Fibroblast of skin of scalp (primary cell): Measurements from ENCODE around the gene SLC5A2.
A peak's percentile ranks its signal among the peaks of the same experiment; 100 is the strongest.
"Not testable (repeated sequence)": the region's sequence is repeated elsewhere in the genome, so short reads cannot be mapped to it uniquely, and the experiment has no call there.

Source experiments
- DNase-seq: peaks from one replicate; pipeline ENCODE4 v3.0.0-alpha.2; 2013

Gene SLC5A2

DNA sequence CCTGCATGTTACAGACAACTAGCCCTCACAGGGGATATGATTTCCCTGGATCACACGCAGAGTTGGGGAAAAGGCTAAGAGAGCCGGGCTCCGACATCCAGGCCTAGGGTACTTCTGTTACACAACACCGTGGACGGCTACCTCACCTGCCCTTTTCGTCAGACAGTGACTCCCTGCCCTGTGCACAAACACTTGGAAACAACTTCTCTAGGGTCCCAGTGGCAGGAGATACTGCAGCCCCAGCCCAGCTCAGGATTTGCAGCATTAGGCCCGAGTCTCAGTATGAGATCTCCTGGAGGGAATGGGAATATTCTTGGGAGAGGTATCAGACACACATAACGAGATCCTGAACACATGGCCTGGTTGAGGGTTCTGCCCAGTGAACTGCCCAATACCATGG, 17.0 kb downstream of the SLC5A2 start:
- DNase-seq = no peak

- no peak for DNase-seq
These were observed 18.5 kb downstream of the SLC5A2 start for GRCh38 chr16:31501226-31501965.

DNA sequence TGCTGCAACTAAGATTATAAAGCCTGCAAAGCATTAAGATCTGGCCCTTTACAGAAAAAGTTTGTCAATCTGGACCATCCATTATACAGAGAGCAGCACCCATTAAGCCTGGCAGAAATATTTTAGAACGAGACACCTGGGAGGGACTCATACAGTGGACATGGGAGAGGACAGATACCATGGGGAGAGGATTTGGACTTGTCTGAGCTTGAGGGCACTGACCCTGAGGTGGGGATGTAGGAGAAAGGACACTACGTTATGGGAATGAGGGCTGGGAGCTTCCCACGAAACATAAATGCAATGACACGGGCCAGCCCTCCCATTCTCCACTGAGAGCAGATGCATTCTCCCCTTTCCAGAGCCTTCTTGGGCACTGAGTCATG, 19.0 kb downstream of the SLC5A2 start:
- no peak for DNase-seq

GRCh38 chr16:31502981-31503380, 20.1 kb downstream of the SLC5A2 start:
- no peak for DNase-seq

DNA sequence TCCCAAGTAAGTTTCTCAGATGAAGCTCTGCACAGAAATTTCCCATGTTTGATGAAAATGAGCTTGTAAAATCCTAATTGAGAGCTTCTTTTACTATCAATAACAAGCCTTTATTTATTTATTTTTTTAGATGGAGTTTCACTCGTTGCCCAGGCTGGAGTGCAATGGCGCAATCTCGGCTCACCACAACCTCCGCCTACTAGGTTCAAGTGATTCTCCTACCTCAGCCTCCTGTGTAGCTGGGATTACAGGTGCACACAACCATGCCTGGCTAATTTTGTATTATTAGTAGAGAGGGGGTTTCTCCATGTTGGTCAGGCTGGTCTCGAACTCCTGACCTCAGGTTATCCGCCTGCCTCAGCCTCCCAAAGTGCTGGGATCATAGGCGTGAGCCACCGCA, 20.6 kb downstream of the SLC5A2 start:
- not testable (repeated sequence) for DNase-seq

DNA sequence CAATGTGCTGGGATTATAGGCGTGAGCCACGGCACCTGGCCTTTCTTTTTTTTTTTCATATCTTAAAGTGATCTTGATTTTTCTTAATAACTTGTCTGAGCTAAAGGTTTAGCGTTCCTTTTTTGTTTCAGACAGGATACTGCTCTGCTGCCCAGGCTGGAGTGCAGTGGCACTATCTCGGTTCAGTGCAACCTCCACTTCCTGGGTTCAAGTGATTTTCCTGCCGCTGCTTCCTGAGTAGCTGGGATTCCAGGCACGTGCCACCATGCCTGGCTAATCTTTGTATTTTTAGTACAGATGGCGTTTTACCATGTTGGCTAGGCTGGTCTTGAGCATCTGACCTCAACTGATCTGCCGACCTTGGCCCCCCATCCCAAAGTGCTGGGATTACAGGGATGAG, 21.2 kb downstream of the SLC5A2 start:
- no peak for DNase-seq

GRCh38 chr16:31505483-31505882, 22.6 kb downstream of the SLC5A2 start:
- no peak for DNase-seq

DNA sequence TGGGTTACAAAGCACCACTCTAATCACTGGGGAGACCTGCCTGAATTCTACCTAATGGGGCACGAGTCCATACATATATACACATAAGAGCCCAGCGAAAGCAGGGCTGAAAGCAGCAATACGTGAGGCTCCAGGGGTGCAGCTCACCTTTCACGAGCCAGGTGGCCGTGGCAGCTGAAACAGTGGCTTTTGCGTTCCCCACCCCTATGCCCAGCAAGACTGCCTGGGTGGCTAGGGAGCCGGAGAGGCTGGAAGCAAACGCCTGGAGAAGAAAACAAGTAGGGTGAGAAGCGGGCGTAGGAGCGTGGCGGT, 24.6 kb downstream of the SLC5A2 start:
- DNase-seq = no peak

- DNase-seq = peak; percentile 94
These were observed 25.2 kb downstream of the SLC5A2 start, which contains the start of gene RUSF1 for GRCh38 chr16:31507929-31508705. TSS of gene RUSF1 (minus strand) at chr16:31508391. CDS start at chr16:31508373, 18 bp downstream.

DNA sequence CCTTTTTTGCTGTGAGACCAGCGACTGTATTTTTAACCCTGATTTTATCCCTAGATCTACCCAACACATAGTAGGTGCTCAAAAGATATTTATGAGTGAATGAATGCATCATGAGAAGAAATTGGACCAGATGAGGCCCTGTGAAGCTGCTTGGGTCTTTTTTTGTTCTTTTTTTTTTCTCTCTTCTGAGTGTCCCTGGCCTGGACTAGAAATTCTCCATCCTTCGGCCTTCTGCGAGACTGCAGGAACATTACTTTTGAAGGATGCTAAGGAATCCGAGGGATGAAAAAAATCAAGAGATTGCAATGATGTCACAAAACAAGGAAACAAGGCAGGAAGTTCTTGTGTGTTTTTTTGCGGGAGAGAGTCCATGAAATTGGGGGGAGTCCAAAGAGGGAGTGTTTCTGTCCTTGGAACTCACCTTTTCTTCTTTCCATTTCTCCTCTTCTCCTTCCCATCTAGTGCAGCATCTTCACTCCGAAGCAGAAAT, 25.8 kb downstream of the SLC5A2 start:
- DNase-seq = peak; percentile 59

GRCh38 chr16:31513126-31513525, 30.2 kb downstream of the SLC5A2 start:
- peak; percentile 88 for DNase-seq

- DNase-seq = no peak
These were observed 31.0 kb downstream of the SLC5A2 start for GRCh38 chr16:31513884-31514283.

- DNase-seq = no peak
These were observed 35.0 kb downstream of the SLC5A2 start for GRCh38 chr16:31517800-31518402.

DNA sequence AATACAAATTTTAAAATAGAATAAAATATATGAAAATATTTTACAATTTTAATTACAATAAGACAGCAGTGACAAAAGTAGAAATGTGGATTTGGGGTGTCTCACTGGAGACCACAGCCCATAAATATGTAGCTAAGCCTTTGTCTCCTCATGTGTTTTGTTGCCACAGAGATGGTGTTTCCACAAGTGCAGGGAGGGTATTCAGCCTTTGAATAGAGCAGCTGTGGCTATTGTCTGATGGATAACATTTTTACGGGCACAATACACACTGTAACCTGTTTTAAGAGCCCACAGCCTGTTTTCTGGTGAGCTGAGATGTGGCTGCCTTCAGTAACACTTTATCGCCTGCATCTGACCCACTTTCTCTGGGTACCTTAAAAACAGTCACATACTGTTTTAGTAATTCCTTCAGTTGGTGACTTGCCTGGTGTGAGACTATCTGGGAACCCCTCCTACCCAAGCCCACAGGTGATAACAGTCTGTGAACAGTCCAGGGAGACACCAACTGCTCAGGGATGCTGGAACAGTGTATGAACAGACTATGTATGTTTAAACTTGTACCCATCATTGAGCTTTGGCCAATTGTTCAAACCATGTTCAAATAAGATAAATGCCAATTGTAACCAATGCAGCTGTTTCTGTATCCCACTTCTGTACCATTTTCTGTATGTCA, 37.0 kb downstream of the SLC5A2 start:
- DNase-seq = no peak

GRCh38 chr16:31521368-31521767, 38.4 kb downstream of the SLC5A2 start:
- no peak for DNase-seq

GRCh38 chr16:31522071-31522470, 39.1 kb downstream of the SLC5A2 start:
- DNase-seq = no peak

DNA sequence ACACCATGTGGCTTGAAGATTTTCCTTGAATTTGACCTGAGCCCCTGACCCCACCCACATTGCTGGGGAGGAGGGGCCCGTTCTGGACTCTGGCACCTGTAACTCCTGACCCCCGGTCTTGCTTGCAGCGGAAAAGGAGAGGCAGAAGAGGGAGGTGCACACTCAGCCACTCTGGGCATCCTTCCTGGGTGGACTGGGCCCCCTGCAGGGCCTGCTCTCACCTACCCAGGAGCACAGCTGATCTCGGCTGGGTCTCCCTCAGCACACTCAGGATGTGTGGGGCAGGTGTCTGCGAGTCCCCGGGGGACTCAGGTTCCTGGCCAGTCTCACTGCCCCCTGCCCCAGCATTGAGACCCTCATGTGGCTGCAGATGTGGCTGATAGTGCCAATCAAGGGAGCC, 40.8 kb downstream of the SLC5A2 start:
- DNase-seq = not testable (repeated sequence)

GRCh38 chr16:31525113-31525512, 42.2 kb downstream of the SLC5A2 start:
- no peak for DNase-seq

- DNase-seq = no peak
These were observed 44.9 kb downstream of the SLC5A2 start, which contains the start of gene AHSP for GRCh38 chr16:31527734-31528274. TSS of gene AHSP (plus strand) at chr16:31527900. CDS start at chr16:31528140, 240 bp downstream.

GRCh38 chr16:31528523-31529107, 45.7 kb downstream of the SLC5A2 start:
- DNase-seq = peak; percentile 3

GRCh38 chr16:31529108-31529936, 46.4 kb downstream of the SLC5A2 start:
- DNase-seq = peak; percentile 79
